SU-DHL-6 (cell line): ENCODE results near the gene SAP25.

Source experiments
- CTCF ChIP-seq: fragments of 200-600 bp; sonication (generic); IDR thresholded peaks from one replicate; pipeline ENCODE4 v1.5.1; 2017; ENCODE audit warnings: antibody characterized with exemption, mild to moderate bottlenecking, low read length, moderate library complexity; ENCODE audit not compliant: insufficient read depth, poor library complexity, severe bottlenecking
- EZH2phosphoT487 ChIP-seq: fragments of 200-600 bp; sonication (generic), shearing (Covaris generic); conservative IDR thresholded peaks from 2 replicates; pipeline ENCODE4 v1.6.1; 2018; ENCODE audit warnings: mild to moderate bottlenecking, antibody characterized with exemption, low read length, moderate library complexity, mixed read lengths

GRCh38 chr7:100576384-100576993, 2.8 kb upstream of the SAP25 start:
- no peak for TF ChIP-seq EZH2phosphoT487
- no peak for TF ChIP-seq CTCF
